Uterus (tissue), 2 donors: ENCODE measurements around the gene HDAC4.

Experiments used
- CTCF ChIP-seq, 4 experiments: fragments of 200-600 bp in 2 of 4; fragments of 450-650 bp in 2 of 4; sonication (generic) in 2 of 4; IDR thresholded peaks; one replicate each; pipeline ENCODE4 v1.5.1; 2016 to 2019; ENCODE audit warnings: antibody characterized with exemption in 4 of 4, mild to moderate bottlenecking in 2 of 4, moderate library complexity in 1 of 4
- POLR2A ChIP-seq, 2 donors: fragments of 450-650 bp; IDR thresholded peaks; one replicate each; pipeline ENCODE4 v1.6.1; 2016; ENCODE audit warnings: antibody characterized with exemption in 2 of 2, mild to moderate bottlenecking in 1 of 2, moderate library complexity in 1 of 2

DNA sequence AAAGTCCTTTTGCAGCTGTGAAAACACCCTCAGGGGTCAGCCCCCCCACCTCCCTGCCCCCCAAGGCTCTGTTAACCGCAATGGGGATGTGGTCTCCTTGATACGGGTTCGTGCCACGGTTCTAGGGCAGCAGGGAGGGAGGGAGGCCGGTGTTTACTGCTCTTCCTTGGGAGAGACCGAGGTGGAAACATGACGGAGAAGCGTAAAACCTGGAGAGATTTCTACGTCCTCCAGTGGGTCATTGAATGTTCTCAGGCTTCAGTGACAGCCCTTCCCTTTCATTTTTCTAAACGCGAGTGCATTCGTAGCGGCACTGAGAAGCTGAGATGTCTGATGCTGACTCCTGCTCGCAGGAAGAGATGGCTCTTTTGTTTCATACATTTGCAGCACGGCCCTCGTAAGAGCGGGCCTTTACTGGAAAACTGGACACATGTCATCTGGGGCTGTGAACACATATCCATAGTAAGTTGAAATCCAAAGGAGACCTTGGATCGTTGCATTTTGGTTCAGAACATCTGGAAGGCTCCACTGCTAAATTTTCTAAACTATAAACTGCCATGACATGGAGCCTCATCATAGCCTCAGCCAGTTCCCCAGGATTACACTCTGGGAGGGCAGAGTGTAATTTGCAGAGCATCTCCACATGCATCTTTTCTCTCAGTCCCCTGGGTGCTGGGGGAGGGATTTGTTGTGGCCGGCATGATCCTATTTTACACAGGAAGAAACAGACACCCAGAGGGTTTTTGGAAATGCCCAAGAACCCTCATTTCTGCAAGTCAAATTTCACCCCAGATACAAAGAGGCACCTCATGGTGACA lies 40.6 kb upstream of the HDAC4 start:
- TF ChIP-seq CTCF (IDR thresholded peaks at IDR 0.05) (no peak), POLR2A (IDR thresholded peaks at IDR 0.05) (no peak)
